AG20443 (cell line): ENCODE results near the gene PDE4D.
"Not testable (repeated sequence)": the region's sequence is repeated elsewhere in the genome, so short reads cannot be mapped to it uniquely, and the experiment has no call there.

ENCODE experiments used
- DNase-seq: peaks from one replicate; pipeline ENCODE4 v3.0.0; 2012; ENCODE audit warnings: low spot score, mixed read lengths

Gene PDE4D

DNA sequence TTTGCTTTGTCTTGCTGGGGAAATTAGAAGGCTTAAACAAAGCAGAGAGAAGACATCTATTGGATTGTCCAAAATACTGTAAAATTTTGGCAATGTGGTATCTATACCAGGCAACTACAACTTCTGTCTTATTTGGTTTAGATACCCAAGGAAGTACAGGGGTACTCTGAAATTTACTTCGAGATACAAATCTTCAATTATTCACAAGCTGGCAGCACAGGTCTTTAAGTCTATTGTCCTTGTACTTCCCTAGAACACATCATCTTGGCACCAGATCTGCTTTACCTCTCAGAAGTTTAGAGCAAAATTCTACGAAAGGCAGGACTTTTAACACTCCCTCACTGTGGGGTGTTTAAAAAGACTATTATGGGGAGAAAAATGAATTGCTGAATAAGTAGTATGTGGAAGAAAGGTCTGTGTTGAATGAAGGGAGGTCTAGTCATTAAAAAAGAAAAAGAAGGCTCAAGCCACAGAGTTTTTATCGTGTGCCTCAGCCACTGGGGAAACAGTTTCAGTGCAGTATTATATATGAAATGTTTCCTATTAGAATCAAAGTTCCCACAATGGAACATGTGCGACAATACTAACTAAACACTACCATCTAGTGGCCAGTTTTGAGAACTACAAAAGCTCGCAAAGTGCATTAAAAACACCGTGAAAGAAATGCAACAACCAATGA is 93.7 kb downstream of the PDE4D start:
- DNase-seq, result peak; percentile 32

DNA sequence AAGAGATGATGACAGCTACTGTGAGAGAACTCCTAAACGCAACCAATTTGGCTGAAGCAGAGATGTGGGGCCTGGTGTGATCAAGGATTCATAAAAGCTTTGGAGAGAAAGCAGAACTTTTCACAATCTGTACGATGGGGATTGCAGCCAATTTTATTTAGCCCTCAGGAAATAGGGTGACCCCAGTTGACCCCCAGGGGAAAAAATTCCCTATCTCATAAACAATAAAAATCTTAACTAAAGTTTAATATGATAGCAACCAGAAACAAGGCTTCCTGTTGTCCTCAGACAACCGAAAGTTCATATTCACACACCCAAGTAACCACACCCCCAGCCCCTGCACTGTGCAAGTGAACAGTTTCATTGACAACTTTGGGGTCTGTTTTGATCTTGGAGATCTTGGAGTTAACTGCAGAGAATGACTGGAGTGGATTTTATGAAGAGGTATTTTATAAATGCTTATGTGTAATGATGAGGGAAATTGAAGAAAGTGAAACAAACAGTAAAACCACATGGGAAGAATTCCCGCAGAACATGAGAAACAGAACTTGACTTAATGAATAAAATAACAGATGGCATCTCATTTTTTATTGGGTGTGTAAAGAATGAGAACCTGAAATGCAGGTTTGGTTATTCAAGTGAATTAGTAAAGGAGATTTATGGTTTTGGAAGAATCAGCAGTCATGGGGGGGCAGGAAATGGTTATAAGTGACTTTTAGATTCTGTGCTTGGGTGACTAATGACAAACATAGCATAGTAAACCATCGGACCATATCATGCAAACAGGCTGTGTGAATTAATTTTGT is 94.5 kb downstream of the PDE4D start:
- no peak for DNase-seq

DNA sequence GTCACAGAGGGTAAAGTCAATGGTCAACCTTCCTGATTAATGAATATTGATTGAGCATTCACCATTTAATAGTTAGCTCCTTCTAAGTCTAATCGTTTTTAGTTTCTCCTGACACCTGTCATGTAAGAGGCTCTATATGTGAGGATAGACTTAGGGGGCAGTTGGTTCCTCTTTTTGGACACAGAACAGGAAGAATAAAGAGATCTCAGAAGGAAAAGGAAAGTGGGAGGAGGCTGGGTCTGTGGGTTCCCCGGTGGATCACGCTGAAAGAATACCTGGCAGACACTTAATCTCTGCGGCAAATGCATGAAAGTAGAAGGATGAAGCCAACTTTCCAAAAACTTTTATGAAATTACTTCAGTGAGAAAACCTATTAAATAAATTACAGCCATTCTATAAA is 98.4 kb downstream of the PDE4D start:
- no peak for DNase-seq

- DNase-seq, result peak; percentile 87
These were observed 100.4 kb downstream of the PDE4D start for GRCh38 chr5:59792983-59793585.

GRCh38 chr5:59791617-59792016 is 101.9 kb downstream of the PDE4D start:
- no peak for DNase-seq

DNA sequence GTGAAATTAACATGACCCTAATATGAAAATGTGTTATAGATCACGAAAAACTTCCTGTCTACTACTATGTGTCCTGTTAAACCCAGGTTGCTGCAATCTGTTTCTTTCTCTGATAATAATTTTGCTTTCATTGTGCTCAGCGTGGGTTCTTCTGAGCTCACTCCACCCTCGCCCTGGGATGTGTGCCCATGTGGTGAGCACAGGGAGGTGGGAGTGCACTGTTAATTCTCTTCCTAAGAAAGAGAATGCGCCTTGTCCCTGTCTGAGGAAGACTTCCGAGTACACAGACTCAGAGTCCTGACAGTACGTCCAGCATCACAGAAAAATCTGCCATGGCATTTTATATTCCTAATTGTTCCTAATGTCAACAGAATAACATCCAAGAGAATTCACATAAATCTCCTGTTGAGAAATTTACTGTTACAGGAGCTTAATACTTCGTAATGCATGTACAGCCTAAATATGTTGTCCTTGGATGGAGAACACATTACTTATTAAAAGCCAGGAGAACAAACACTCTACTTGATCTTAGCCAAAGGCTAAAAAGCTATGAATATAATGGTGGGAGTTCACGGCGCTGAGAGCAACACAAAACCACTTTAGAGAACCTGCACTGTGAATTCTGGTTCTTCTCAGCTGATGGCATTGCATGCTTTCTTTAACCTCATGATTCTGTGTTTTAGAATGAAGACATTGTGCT is 102.6 kb downstream of the PDE4D start:
- DNase-seq, result peak; percentile 25

- no peak for DNase-seq
These were observed 103.2 kb downstream of the PDE4D start for GRCh38 chr5:59790376-59790775.

DNA sequence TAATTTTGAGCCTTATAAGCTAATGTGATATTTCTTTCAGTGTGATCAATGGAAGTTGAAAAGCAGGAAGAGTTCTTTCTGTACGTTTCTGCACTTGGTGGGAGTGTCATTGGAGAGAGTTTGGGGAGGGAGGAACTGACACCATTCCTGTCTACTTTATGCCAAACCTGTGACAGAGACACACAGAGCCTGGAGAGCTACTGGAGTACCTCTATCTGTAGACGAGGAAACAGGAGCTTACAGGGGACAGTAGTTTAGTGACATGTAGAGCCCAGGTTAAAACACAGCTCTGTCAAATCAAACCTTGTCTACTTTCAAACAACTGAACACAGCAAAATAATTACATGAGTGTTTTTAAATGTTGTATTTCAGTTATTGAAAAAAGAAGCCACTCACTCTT is 103.6 kb downstream of the PDE4D start:
- DNase-seq, result no peak

DNA sequence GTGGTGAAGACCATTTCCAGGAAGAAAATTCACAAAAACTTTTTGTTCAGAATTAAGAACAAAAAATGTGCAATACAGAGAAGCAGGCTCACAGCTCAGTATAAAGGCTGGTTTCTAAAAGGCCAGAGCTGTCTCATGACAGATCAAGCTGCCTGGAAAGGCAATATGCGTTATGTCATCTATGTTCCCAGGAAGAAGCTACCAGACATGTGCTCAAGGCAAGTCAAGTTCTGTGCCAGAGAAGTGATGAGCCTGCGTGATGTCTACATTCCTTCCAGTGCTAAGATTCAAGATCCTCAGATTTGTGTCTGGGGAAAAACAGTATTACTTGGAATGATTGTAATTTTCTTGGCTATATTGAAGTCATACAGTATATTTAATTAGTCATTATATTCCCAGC is 104.3 kb downstream of the PDE4D start:
- DNase-seq, result no peak

- DNase-seq, result peak; percentile 69
These were observed 107.2 kb downstream of the PDE4D start for GRCh38 chr5:59786334-59786805.

DNA sequence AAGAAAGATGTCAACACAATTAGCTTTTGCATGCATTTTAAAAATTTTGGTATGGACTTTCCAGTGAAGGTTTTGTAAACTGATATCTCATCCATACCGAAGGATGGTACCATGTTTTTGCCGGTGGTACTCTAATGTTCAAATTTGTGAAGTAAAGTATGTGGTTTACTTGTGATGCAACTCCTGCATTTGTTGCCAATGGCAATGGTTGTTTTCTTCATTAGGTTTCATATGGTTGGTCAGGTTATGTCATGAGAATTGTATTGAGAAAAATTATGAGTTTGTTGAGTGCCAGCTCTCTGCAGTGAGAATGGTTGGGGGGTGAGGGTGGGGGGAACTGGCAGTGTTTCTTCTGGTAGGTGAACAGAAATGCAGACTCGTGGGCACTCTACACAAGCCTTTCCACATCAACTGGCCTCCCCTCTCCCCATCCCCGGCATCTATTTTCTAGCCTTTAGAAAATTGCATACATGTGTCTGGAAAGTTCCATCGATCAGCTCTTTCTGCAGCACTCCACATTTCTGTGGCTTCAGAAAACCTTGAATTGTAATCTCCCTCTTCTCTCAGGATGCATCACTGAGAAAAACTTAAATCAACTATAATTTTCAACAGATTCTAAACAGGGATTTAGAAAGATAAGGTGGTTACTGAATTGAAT is 107.7 kb downstream of the PDE4D start:
- DNase-seq, result no peak

DNA sequence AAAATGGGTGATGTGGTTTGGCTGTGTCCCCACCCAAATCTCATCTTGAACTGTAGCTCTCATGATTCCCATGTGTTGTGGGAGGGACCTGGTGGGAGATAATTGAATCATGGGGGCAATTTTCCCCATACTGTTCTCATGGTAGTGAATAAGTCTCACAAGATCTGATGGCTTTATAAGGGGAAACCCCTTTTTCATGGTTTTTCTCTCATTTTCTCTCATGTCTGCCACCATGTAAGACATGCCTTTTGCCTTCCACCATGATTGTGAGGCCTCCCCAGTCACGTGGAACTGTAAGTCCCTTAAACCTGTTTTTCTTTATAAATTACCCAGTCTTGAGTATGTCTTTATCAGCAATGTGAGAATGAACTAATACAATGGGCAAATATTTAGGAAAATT is 108.8 kb downstream of the PDE4D start:
- not testable (repeated sequence) for DNase-seq

GRCh38 chr5:59783264-59783663 is 110.3 kb downstream of the PDE4D start:
- DNase-seq, result no peak

DNA sequence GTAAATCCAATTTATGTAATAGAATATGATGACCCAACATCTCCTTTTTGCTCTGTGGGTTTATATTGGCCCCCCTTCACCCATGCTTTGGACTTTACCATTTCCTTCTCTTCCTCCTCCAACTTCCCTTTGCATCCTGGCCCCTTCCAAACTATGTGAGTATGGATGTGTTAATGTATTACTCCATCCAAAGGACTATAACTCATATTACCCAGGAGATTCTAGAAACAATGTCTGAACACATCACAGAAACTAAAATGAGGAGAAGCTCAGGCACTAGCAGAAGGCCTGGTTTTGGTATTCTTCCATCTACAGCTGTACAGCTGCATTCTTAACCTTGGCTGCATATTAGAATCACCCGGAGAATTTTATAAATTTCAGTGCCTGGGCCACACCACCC is 110.7 kb downstream of the PDE4D start:
- DNase-seq, result no peak

GRCh38 chr5:59779453-59779852 is 114.1 kb downstream of the PDE4D start:
- no peak for DNase-seq

- DNase-seq, result no peak
These were observed 116.5 kb downstream of the PDE4D start for GRCh38 chr5:59777028-59777427.

DNA sequence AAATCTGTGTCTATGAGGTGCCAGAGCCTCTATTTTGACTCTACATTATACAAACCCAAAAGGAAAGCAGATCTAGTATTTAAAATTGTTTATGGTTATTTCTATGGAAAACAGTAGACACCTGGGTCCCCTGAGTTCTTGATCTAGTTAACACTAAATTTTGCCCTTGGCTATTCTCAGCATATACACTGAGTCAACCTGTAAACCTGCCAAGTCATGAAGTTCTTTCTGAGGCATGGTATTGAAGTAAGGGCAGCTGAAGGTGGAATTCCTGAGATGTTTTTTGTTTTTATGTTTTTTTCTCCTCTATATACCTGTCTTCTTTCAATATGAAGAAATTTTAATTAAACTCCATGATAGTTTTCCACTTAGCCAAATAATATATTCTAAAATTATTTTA is 120.2 kb downstream of the PDE4D start:
- no peak for DNase-seq

DNA sequence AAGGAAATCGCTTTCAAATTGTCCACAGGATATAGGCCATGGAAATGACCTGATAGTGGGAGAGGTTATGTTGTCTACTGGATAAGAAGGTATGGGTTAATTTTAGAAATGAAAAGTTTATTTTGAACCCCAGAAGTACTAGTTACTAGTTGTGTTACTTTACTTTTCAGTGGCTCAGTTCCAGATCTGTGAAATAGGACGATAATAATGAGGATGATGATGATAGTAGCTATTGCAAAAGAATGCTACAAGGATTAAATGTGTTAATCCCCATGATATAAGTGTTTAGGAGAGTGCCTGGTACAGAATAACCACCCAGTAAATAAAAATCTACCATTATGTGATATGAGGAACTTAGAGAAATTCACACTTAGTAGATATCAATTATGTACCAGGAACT is 120.8 kb downstream of the PDE4D start:
- no peak for DNase-seq

GRCh38 chr5:59772206-59772605 is 121.3 kb downstream of the PDE4D start:
- no peak for DNase-seq

DNA sequence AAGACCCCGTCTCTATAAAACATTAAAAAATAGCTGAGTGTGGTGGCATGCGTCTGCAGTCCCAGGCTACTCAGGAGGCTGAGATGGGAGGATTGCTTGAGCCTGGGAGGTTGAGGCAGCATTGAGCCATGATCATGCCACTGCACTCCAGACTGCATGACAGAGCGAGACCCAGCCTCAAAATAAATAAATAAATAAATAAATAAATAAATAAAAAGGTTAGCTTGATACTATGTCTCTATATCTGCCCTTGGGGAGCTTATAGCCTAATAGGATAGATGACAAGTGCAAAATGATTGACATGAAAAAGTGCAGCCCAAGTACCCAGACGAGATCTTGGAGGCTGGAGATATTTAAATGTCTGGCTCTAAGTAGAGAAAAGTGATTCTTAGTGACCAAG is 122.6 kb downstream of the PDE4D start:
- DNase-seq, result no peak

- no peak for DNase-seq
These were observed 123.7 kb downstream of the PDE4D start for GRCh38 chr5:59769832-59770231.

- no peak for DNase-seq
These were observed 124.5 kb downstream of the PDE4D start for GRCh38 chr5:59769041-59769360.
